Osteocyte (in vitro differentiated cells): ENCODE results near the gene HOXA13. TPM values are rescaled to one million over a fixed set of nuclear protein-coding genes. Genes with fewer than 3 reads are reported as not detected.

Experiments
- DNase-seq: peaks from one replicate; pipeline ENCODE4 v3.0.0; 2021; ENCODE audit warnings: mixed read lengths; ENCODE audit not compliant: unreplicated experiment; ENCODE audit errors: extremely low spot score
- H3K27ac Mint-ChIP-seq: one replicate; pipeline ENCODE4 v1.8.0; 2021; ENCODE audit warnings: mild to moderate bottlenecking, mixed read lengths; ENCODE audit not compliant: unreplicated experiment
- H3K27me3 Mint-ChIP-seq: one replicate; pipeline ENCODE4 v1.8.0; 2021; ENCODE audit warnings: mixed read lengths; ENCODE audit not compliant: unreplicated experiment
- H3K36me3 Mint-ChIP-seq: one replicate; pipeline ENCODE4 v1.8.0; 2021; ENCODE audit warnings: mixed read lengths; ENCODE audit not compliant: unreplicated experiment
- H3K4me1 Mint-ChIP-seq: one replicate; pipeline ENCODE4 v1.8.0; 2021; ENCODE audit warnings: mixed read lengths; ENCODE audit not compliant: unreplicated experiment
- H3K4me3 Mint-ChIP-seq: one replicate; pipeline ENCODE4 v1.8.0; 2021; ENCODE audit warnings: mild to moderate bottlenecking, moderate library complexity, mixed read lengths; ENCODE audit not compliant: unreplicated experiment
- H3K9me3 Mint-ChIP-seq: one replicate; pipeline ENCODE4 v1.8.0; 2021; ENCODE audit warnings: mixed read lengths; ENCODE audit not compliant: unreplicated experiment
- CTCF ChIP-seq: fragments of 200-600 bp; sonication (generic); IDR thresholded peaks from 2 replicates; pipeline ENCODE4 v1.5.0; 2021; ENCODE audit warnings: antibody characterized with exemption, mild to moderate bottlenecking, moderate library complexity
- total RNA-seq: library from RNA; stranded (reverse); gene quantifications from 2 replicates; pipeline ENCODE4 v1.2.1, GENCODE V29; 2021

Gene HOXA13
- total RNA-seq, 1 donor from 2014 or later = not detected

- Mint-ChIP-seq H3K27me3 (peaks cover 85% of the 10 kb centered on the region), H3K27ac (no peak overlapping the region), H3K4me3 (no peak overlapping the region), H3K36me3 (no peaks in the 10 kb centered on the region), H3K4me1 (peaks cover 26% of the 10 kb centered on the region), H3K9me3 (no peaks in the 10 kb centered on the region)
- DNase-seq = no peak
- no peak for TF ChIP-seq CTCF
Measured at GRCh38 chr7:27181795-27182275, 18.1 kb downstream of the HOXA13 start.

GRCh38 chr7:27180431-27181420 lies 19.2 kb downstream of the HOXA13 start:
- no peak for TF ChIP-seq CTCF
- DNase-seq = no peak
- H3K27ac Mint-ChIP-seq = no peak overlapping the region
- no peaks in the 10 kb centered on the region for H3K9me3 Mint-ChIP-seq
- no peak overlapping the region for H3K4me3 Mint-ChIP-seq
- H3K36me3 Mint-ChIP-seq = no peaks in the 10 kb centered on the region
- peaks cover 23% of the 10 kb centered on the region for H3K4me1 Mint-ChIP-seq
- H3K27me3 Mint-ChIP-seq = peaks cover 85% of the 10 kb centered on the region

GRCh38 chr7:27179503-27180430 lies 20.1 kb downstream of the HOXA13 start:
- no peaks in the 10 kb centered on the region for H3K36me3 Mint-ChIP-seq
- no peak for DNase-seq
- peak; percentile 77 for TF ChIP-seq CTCF

GRCh38 chr7:27179030-27179429 lies 20.9 kb downstream of the HOXA13 start:
- Mint-ChIP-seq H3K36me3 (no peaks in the 10 kb centered on the region), H3K9me3 (no peaks in the 10 kb centered on the region), H3K27me3 (peaks cover 85% of the 10 kb centered on the region), H3K27ac (no peak overlapping the region), H3K4me3 (no peak overlapping the region), H3K4me1 (peaks cover 13% of the 10 kb centered on the region)
- no peak for TF ChIP-seq CTCF
- DNase-seq = no peak

More at GRCh38 chr7:27179503-27180430, 20.1 kb downstream of the HOXA13 start:
- peaks cover 85% of the 10 kb centered on the region for H3K27me3 Mint-ChIP-seq
- H3K27ac Mint-ChIP-seq = no peak overlapping the region
- peak overlapping the region; percentile 0 for H3K4me3 Mint-ChIP-seq
- no peaks in the 10 kb centered on the region for H3K9me3 Mint-ChIP-seq
- H3K4me1 Mint-ChIP-seq = peaks cover 18% of the 10 kb centered on the region
